Hindlimb muscle (tissue), 1 donor: Measurements from ENCODE around the gene CSPG4. TPM values are rescaled to one million over a fixed set of nuclear protein-coding genes. Genes with fewer than 3 reads are reported as not detected.
"Not testable (repeated sequence)": the region's sequence is repeated elsewhere in the genome, so short reads cannot be mapped to it uniquely, and the experiment has no call there.

Source experiments
- DNase-seq: peaks from one replicate; pipeline ENCODE4 v3.0.0-alpha.2; 2013
- polyA plus RNA-seq: library from polyadenylated mRNA; unstranded; fragments of 120-200 nt; gene quantifications from one replicate; pipeline ENCODE4 v1.2.1, GENCODE V29; 2013; ENCODE audit not compliant: insufficient read length

Gene CSPG4, protein sequence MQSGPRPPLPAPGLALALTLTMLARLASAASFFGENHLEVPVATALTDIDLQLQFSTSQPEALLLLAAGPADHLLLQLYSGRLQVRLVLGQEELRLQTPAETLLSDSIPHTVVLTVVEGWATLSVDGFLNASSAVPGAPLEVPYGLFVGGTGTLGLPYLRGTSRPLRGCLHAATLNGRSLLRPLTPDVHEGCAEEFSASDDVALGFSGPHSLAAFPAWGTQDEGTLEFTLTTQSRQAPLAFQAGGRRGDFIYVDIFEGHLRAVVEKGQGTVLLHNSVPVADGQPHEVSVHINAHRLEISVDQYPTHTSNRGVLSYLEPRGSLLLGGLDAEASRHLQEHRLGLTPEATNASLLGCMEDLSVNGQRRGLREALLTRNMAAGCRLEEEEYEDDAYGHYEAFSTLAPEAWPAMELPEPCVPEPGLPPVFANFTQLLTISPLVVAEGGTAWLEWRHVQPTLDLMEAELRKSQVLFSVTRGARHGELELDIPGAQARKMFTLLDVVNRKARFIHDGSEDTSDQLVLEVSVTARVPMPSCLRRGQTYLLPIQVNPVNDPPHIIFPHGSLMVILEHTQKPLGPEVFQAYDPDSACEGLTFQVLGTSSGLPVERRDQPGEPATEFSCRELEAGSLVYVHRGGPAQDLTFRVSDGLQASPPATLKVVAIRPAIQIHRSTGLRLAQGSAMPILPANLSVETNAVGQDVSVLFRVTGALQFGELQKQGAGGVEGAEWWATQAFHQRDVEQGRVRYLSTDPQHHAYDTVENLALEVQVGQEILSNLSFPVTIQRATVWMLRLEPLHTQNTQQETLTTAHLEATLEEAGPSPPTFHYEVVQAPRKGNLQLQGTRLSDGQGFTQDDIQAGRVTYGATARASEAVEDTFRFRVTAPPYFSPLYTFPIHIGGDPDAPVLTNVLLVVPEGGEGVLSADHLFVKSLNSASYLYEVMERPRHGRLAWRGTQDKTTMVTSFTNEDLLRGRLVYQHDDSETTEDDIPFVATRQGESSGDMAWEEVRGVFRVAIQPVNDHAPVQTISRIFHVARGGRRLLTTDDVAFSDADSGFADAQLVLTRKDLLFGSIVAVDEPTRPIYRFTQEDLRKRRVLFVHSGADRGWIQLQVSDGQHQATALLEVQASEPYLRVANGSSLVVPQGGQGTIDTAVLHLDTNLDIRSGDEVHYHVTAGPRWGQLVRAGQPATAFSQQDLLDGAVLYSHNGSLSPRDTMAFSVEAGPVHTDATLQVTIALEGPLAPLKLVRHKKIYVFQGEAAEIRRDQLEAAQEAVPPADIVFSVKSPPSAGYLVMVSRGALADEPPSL (N-terminal part only)
- polyA plus RNA-seq: 125 TPM

DNA sequence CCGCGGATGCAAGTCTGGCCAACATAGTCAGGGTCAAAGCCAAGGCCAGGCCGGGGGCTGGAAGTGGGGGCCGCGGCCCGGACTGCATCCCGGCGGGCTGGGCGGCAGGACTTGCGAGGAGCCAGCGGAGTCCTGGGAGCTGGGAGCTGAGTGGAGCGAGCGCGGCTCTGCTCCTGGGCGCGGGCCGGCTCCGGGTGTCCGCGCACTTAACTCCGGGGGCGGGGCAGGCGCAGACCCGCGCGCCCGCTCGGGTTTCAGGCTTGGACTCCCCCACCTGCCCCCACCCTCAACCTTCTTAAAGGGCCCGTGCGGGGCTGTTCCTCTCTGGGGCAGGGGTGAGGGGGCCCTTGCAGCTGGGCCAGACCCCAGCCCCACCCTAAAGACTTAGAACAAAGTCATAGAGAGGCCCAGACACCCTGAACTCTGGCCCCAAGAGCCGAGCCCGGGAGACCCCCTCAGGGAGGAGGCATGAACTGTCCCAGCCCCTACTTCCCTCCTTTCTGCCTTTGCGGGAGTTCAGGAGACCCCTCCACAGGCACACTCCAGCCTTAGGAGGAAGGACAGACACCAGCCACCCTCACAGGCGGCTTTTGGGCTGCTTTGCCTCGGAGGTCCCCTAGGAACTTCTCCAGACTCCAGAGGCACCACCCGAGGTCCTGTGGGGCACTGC is at the start of gene CSPG4:
Gene CSPG4 (minus strand): TSS at position 181 of the 670 bp plus-strand sequence. CDS start 93 bp downstream, at position 88.
- DNase-seq: peak; percentile 86

DNA sequence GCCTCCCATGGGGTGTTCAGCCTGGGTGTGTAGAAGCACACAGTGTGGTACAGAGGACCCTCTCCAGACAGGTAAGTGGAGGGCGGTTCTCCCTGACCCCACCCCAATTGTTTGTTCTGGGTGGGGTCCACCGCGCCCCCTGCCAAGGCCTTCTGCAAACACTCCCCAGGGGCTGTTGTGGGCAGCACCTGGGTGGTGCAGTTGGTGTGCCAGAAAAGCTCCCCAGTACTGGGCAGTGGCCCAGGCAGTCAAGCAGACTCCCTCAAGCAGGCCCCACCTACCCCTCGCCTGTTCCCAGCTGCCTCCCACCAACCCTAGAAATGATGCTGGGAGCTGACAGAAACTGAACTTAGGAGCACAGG is 49.7 kb upstream of the CSPG4 start:
- DNase-seq: not testable (repeated sequence)

DNA sequence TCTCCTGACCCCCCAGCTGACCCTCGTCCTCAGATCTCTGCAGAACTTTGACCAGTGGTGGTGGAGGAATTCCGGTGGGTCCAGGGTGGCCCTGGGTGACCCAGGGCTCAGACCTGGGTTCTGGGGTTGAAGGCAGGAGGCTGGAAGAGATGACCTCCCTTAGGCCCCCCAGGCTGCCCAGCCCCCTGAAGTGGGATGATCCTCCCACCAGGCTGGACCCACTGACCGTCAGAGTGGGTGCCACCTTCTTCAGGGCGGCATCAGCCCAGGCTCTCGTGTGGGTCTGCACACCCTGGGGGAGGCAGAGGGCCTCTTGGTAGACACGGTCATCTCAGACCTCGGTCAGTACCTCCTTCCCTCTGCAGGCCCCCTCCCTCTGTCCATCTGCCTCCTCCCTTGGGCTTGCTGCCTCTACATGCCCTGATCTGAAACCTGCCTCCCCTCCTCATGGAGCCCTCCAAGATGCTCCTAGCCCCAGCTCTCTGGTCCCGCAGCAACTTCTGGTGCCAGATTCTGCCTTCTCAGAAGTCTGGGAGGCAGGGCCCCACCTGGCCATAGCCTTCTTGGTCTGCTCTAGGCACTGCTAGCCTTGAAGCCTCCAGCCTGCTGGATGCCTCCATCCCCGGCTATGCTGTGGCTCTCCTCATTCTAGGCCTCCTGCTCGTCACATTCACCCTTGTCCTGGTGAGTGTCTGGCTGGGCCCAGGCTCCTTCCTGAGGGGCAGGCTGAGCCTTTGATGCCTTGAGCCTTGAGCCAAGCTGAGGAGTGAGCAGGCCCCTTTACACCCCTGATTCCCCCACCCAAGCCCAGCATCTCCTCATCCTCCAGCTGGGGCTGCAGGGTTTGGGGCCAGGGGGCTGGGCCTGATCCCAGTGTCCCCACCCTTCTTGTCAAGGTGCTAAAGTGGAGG is 49.1 kb upstream of the CSPG4 start:
- no peak for DNase-seq

DNA sequence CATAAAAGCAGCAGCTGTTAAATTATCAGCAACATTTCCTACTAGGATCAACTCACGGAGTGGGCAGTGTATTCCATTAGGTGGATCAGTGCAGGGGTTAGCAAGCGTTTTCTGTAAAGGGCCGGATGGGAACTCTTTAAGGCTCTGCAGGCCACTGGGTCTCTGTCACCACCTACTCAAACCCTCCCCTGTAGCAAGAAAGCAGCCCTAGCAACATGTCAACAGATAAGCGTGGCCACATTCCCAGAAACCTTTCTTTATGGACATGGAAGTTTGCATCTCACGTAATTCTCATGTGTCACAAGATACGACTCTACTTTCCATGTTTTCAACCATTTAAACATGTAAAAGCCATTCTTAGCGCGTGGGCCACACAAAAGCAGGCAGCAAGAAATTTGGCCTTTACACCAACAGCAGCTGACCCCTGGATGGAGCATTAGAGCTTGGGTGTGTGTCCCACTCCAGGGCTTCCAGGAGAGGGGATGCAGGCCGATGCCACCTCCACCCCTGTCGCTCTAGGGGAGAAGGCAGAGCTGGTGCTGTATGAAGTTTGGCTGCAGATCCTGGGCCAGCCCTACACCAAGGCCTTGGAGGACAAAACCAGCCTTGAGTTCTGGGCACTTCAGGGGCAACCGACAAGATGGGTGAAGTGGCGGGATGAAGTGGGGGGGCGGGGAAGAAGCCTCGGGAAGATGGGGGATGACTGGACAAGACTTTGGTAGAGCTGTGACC is 48.2 kb upstream of the CSPG4 start:
- no peak for DNase-seq

DNA sequence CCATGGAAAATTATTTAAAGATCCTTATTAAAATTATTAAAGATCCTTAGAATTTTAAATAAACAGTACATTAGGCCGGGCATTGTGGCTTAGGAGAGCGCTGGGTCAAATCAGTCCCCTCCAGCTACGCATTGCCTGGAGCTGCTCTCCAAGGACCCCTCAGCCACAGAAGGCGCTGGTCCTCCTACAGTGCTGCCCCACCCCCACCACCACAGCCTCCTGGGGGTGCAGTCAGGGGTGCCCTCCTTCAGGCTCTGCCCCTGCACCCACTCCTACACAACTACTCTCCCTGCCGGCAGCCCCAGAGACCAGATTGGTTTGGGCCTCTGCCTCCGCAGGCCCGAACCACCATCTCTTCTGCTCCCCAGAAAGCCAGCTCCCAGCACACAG is 47.5 kb upstream of the CSPG4 start:
- DNase-seq: not testable (repeated sequence)

DNA sequence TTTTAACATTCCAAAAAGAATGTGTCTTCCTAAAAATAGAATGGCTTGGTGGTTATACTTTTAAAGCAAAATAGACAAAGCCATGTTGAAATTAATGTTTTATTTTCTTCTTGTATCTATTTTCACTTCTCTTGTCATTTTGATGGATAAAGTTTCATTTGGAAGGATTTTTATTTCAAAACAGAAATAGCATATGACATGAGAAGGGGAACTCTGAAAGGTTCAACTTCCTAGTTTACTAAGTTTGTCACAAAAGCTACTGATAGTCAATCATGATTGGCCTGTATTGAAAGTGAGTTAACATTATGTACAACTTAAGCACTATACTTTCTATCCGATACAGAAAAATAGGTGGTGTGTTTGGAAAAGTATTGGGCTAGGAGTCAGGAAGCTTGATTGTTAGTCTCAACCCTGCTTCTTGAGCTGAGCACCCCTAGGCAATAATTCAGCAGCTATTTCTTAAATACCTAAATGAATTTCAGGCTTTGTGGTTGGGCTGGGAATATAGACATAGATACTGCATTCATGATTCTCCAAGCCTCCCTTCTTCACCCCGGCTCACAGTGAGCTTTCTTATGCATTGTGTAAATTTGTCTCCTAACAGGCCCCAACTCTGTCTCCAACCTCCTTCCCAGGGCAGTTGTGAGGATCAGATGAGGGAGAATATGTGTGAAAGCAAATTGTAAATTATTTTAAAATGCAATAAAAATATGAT is 46.9 kb upstream of the CSPG4 start:
- DNase-seq: no peak

DNA sequence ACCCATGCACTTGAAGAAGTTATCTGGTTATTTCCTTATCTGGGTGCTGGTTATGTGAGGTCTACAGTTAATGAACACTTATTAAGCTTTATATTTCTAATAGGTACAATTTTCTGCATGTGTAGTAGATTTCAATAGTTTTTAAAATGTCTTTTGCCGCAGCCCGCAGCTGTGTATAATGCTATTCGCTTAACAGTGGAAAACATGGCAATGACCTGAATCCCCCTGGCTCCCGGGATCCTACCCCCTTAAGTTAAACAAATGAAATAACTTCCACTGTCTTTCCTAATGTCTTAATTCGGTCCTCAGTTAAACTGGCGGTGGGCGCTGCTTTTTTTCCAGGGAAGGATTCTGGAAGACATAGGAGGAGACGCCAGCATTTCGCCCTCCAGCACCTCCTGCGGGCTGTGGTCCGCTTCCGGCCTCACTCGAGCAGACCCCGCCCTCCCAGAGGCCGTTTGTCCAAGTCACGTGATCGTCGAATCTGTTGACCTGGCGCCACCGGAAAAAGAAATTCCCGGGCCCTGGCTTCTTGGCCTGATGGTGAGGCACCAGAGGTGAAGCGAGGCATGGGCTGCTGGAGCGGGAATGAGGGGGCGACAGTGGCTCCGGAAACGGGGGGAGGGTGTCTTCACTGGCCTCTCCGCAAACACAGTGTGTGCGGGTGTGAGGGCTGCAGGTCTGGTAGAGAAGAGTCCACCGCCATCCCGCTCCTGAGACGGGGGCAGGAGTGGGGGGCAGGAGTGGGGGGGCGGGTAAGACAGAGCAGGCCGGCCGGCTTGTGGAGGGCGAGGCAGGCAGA is 45.6 kb upstream of the CSPG4 start:
- peak; percentile 89 for DNase-seq

DNA sequence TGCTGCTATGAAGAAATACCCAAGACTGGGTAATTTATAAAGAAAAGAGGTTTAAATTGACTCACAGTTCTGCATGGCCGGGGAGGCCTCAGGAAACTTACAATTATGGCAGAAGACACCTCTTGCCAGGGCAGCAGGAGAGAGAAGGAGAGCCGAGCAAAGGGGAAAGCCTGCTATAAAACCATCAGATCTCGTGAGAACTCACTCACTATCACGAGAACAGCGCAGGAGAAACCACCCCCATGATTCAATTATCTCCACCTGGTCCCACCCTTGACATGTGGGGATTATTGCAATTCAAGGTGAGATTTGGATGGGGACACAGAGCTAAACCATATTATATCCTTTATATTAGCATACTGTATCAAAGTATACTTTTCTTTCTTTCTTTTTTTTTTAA is 42.2 kb upstream of the CSPG4 start:
- not testable (repeated sequence) for DNase-seq

DNA sequence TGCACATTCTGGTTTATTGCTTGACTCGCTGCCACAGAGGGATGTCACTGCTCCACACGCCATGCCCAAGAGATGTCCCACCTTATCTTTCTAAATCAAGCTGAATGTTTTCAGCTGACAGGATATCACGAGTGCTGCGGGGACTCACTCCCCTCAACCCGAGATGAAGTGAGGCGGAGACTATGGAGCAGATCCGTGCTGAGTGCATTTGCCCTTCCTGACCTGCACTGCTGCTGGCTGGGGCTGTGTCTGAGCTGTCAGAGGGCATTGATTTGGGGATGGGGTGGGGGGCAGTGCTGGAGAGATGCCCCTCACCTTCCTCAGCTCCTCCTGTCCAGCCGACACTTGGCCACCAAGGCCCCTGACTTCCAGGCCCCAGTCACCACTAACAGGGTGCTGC is 40.5 kb upstream of the CSPG4 start:
- no peak for DNase-seq

DNA sequence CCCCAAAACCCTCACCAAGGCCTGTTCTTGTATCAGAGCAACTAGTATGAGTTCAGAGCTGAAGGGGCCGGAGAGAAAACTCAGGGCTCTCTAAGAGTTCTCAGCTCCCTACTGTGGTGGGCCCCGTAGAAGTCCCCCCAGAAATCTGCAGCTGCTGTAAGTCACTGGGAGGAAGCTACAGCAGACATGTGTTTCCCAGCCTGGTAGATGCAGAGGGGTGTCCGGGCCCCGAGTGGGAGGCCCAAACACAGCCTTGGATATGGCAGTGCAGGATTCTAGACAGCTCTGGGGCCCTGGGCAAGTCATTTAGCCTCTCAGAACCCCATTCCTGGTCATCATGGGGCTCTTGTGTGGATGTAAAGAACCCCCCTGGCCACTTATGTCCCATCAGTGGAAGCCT is 39.2 kb upstream of the CSPG4 start:
- no peak for DNase-seq

DNA sequence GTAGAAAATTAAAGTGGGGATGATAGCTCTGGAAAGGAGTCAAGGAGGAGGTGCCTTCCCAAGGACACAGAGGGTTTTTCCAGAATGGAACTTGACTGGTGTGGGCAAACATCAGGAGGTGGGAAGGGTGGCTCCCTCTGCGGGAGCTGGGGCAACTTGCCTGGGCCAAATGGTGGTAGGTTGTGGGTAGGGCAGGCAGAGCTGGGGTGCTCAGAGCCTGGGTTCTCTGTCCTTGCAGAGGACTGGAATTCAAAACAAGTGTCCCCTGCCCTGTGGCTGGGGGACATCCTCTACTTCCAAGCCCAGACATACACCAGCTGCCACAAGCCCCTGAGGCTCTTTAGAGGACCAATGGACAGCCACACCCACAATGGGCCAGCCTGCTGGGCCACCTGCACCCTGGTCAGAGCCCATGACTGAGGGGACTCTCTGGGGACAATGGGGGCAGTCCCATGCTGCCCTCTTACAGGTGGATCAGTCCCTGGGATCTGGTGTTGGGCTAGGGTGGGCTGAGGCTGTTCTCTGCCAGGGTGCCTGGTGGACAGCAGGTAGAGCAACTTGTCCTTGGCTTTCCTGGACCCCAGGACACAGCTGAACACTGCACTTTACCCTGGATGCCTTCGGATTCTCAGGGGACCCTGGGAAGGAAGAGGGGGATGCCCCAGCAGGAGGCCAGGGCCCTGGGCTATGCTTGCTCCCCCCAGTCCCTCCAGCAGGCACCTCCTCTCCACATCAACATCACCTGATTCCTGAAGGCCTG is 38.6 kb upstream of the CSPG4 start:
- no peak for DNase-seq

DNA sequence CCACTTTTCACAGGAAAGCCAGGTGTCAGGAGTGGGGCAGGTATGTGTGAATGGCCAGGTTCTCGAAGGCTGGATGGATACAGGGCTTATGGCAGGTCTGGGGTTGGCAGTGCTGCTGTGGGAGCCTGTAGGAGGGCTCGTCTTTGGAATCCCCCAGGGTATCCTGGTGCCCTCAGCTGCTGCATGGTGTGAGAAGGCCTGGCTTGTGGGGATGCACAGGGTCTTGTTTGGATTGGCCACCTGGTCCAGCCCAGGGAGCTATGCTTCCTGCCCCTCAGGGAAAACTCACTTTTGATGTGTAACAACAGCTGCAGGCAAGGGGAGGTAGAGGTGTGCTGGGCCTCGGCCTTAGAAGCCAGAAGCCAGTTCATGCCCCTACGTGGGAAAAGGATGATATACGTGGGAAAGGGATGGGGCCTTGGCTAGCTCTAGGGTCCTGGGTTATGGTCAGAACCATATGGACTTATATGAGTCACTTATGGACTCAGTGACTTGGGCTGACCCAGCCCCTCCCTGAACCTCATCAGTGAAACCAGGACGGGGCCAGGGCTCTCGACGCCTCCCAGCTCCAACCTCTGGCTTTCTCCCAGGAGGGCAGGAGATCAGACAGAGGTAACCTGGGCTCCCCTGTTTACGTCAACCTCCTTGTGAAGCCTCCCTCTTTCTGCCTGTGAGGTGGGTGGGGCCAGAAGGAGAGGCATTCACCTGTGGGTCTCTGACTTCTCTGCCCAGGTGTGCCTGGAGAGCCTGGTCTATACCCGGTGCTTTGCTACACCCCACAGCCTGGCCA is 37.8 kb upstream of the CSPG4 start:
- no peak for DNase-seq

DNA sequence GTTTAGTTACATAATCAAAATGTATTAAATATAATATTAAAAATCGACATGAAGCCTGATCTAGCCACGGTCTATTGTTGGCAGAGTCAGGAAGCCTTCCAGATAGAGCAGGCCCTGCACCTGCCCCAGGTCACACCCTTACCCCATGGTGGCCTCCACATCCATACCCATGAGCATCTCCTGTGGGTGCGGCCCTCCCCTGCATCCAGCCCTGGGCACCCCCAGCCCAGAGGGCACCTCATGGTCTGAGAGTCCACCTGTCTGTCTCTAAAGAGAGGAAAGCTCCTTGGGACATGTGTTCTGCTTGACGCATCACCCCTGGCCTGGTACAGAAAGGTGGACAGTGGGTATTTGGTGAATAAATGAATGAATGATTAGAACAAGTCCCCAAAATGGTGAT is 37.2 kb upstream of the CSPG4 start:
- DNase-seq: no peak

DNA sequence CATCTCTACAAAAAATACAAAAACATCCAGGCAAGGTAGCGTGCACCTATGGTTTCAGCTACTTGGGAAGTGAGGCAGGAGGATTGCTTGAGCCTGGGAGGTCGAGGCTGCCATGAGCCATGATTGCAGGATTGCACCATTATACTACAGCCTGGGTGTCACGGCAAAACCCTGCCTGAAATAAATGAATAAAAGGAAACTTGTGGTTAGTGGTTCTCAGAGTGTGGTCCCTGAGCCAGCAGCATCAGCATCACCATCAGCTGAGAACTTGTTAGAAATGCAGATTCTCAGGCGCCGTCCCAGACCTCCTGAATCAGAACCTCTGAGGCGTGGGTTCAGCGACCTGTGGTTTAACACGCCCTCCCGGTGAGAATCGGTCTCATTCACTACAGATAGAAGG is 36.2 kb upstream of the CSPG4 start:
- DNase-seq: not testable (repeated sequence)

DNA sequence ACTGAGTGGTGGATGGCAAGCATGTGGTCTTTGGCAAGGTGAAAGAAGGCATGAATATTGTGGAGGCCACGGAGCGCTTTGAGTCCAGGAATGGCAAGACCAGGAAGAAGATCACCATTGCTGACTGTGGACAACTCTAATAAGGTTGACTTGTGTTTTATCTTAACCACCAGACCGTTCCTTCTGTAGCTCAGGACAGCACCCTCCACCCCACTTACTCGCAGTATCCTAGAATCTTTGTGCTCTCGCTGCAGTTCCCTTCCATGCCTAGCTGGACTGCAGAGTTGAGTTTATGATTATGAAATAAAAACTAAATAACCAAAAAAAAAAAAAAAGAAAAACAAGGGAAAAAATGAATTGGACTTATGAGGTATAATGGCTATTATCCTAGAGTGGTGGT is 34.5 kb upstream of the CSPG4 start:
- not testable (repeated sequence) for DNase-seq

DNA sequence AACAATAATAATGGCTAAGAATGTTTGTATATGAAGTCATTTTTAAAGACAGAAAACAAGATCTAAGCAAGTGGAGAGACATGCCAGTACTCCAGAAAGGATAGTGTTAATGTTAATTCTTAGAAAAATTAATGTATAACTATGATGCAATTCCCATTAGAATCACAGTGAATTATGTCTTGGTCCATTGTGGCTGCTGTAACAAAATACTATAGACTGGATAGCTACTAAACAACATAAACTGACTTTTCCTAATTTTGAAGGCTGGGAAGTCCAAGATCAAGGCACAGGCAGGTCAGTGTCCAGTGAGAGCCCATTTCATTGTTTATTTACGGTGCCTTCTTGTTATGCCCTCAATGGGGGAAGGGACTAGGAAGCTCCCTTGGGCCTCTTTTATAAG is 32.7 kb upstream of the CSPG4 start:
- no peak for DNase-seq

DNA sequence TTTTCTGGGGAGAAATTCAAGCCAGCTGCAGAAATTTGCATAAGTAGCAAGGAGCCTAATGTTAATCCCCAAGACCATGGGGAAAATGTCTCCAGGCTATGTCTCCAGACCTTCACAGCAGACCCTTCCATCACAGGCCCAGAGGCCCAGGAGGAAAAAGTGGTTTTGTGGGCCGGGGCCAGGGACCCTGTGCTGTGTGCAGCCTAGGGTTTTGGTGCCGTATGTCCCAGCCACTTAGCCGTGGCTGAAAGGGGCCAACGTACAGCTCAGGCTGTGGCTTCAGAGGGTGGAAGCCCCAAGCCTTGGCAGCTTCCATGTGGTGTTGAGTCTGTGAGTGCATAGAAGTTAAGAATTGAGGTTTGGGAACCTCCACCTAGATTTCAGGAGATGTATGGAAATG is 29.7 kb upstream of the CSPG4 start:
- not testable (repeated sequence) for DNase-seq
